ENCODE measurements around the gene MRPL53.

DNA sequence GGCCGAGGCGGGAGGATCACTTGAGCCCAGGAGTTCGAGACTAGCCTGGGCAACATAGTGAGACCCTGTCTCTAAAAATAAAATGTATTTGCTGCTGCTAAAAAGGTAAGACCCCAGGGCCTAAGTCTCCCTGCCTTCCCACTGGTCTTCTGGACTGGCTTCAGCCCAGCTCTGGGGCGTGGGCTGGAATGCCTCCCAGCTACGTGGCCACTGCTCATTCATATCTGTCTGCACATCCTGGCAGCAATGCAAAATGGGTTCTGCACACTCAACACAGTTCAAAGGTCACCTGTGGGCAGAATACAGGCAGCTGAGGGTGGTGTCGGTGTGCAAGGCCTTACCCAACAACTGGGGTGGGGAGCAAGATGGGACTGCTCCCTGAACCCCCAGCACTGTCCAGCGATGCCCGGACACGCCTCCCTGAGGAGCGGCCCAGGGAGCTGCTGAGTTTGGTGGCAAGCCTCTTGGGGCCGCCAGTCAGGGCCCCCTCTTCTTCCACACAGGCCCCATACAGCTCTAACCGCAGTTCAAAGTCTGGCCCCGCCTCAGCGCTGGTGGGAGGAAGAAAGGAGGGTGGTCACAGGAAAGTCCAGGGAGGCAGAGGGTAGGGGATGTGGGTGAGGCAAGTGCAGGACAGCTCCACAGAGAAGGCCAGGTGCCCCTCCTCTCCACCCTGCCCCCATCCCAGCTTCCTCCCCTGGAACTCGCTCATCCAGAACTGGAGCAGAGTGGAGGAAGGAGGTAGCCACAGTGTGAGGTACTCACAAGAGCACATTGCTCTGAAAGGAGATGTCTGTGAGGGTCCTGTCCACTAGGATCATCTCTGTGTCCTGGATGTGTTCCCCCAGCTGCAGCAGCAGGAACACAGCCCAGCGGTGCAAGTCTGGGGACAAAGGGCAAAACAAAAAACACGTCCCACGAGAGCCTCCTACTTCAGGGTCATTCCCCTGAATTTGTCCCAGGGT is 42.7 kb downstream of the MRPL53 start:
- TF ChIP-seq POLR2AphosphoS5 (IDR thresholded peaks at IDR 0.05; ENCODE audit: low read depth, low read length) (no peak), SIN3A (IDR thresholded peaks at IDR 0.05; ENCODE audit: borderline replicate concordance, insufficient read depth, low read length) (no peak), TAF1 (IDR thresholded peaks at IDR 0.05; ENCODE audit: borderline replicate concordance, insufficient read depth, low read length) (no peak)
- TF ChIP-seq, protein P1, sequence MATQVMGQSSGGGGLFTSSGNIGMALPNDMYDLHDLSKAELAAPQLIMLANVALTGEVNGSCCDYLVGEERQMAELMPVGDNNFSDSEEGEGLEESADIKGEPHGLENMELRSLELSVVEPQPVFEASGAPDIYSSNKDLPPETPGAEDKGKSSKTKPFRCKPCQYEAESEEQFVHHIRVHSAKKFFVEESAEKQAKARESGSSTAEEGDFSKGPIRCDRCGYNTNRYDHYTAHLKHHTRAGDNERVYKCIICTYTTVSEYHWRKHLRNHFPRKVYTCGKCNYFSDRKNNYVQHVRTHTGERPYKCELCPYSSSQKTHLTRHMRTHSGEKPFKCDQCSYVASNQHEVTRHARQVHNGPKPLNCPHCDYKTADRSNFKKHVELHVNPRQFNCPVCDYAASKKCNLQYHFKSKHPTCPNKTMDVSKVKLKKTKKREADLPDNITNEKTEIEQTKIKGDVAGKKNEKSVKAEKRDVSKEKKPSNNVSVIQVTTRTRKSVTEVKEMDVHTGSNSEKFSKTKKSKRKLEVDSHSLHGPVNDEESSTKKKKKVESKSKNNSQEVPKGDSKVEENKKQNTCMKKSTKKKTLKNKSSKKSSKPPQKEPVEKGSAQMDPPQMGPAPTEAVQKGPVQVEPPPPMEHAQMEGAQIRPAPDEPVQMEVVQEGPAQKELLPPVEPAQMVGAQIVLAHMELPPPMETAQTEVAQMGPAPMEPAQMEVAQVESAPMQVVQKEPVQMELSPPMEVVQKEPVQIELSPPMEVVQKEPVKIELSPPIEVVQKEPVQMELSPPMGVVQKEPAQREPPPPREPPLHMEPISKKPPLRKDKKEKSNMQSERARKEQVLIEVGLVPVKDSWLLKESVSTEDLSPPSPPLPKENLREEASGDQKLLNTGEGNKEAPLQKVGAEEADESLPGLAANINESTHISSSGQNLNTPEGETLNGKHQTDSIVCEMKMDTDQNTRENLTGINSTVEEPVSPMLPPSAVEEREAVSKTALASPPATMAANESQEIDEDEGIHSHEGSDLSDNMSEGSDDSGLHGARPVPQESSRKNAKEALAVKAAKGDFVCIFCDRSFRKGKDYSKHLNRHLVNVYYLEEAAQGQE (IDR thresholded peaks at IDR 0.05; ENCODE audit: insufficient read depth in 1 of 2, low read depth in 2 of 2, low read length in 2 of 2), result no peak
